Keratinocyte (primary cell): ENCODE measurements around the gene TRIP6. TPM values are rescaled to one million over a fixed set of nuclear protein-coding genes. Genes with fewer than 3 reads are reported as not detected.

Experiments used
- DNase-seq: peaks from one replicate; pipeline ENCODE4 v3.0.0-alpha.2; 2011; ENCODE audit warnings: low read depth, missing footprints, low spot score
- FAIRE-seq: peaks from 2 replicates; lab custom pipeline; 2011; peaks lifted over from hg19 to GRCh38; lab: Jason Lieb, UNC
- H2AFZ ChIP-seq: 2 replicates; pipeline ENCODE4 v1.6.0; 2012; ENCODE audit warnings: low read length, control low read depth, inconsistent platforms; ENCODE audit not compliant: control insufficient read depth
- H3K27ac ChIP-seq: 2 replicates; pipeline ENCODE4 v1.5.1; 2011; ENCODE audit warnings: low read length; ENCODE audit not compliant: control insufficient read depth, insufficient read depth
- H3K27me3 ChIP-seq: 3 replicates; pipeline ENCODE4 v1.6.0; 2011; ENCODE audit warnings: low read length; ENCODE audit not compliant: control insufficient read depth, insufficient read depth; ENCODE audit errors: extremely low read depth
- H3K36me3 ChIP-seq, 2 experiments: 2 replicates in 1 of 2; 3 replicates in 1 of 2; pipeline ENCODE4 v1.5.1; 2011; ENCODE audit warnings: low read length in 2 of 2, mild to moderate bottlenecking in 1 of 2; ENCODE audit not compliant: control insufficient read depth in 2 of 2, insufficient read depth in 2 of 2; ENCODE audit errors: extremely low read depth in 1 of 2
- H3K4me1 ChIP-seq: 3 replicates; pipeline ENCODE4 v1.5.1; 2011; ENCODE audit warnings: low read length; ENCODE audit not compliant: control insufficient read depth, insufficient read depth; ENCODE audit errors: extremely low read depth
- H3K4me2 ChIP-seq: 3 replicates; pipeline ENCODE4 v1.6.0; 2011; ENCODE audit warnings: low read depth, low read length; ENCODE audit not compliant: control insufficient read depth, insufficient read depth; ENCODE audit errors: extremely low read depth
- H3K4me3 ChIP-seq, 3 experiments: fragments of 200-600 bp in 1 of 3; sonication (generic) in 1 of 3; 2 replicates in 2 of 3; 3 replicates in 1 of 3; pipeline ENCODE4 v1.5.1; 2011 to 2016; ENCODE audit warnings: low read length in 3 of 3, mild to moderate bottlenecking in 3 of 3, control low read depth in 2 of 3, inconsistent platforms in 1 of 3, low read depth in 1 of 3, mixed read lengths in 1 of 3, mixed run types in 1 of 3, moderate library complexity in 1 of 3; ENCODE audit not compliant: control insufficient read depth in 2 of 3, insufficient read depth in 2 of 3; ENCODE audit errors: extremely low read depth in 1 of 3
- H3K79me2 ChIP-seq: 2 replicates; pipeline ENCODE4 v1.6.0; 2012; ENCODE audit warnings: low read length; ENCODE audit not compliant: control insufficient read depth, insufficient read depth
- H3K9ac ChIP-seq: 3 replicates; pipeline ENCODE4 v1.6.0; 2011; ENCODE audit warnings: low read length; ENCODE audit not compliant: control insufficient read depth, insufficient read depth; ENCODE audit errors: extremely low read depth
- H3K9me1 ChIP-seq: 3 replicates; pipeline ENCODE4 v1.6.0; 2011; ENCODE audit warnings: low read length; ENCODE audit not compliant: control insufficient read depth, insufficient read depth; ENCODE audit errors: extremely low read depth
- H3K9me3 ChIP-seq: 2 replicates; pipeline ENCODE4 v1.5.1; 2012; ENCODE audit warnings: low read depth, low read length; ENCODE audit not compliant: control insufficient read depth
- H4K20me1 ChIP-seq: 3 replicates; pipeline ENCODE4 v1.6.0; 2011; ENCODE audit warnings: low read length; ENCODE audit not compliant: control insufficient read depth, insufficient read depth; ENCODE audit errors: extremely low read depth
- CTCF ChIP-seq, 3 experiments: IDR thresholded peaks in 1 of 3; conservative IDR thresholded peaks in 1 of 3; optimal IDR thresholded peaks in 1 of 3; 2 replicates in 2 of 3; 3 replicates in 1 of 3; pipeline versions ENCODE3 to v1.5.1; 2011; ENCODE audit warnings: low read length in 3 of 3, mild to moderate bottlenecking in 3 of 3, moderate library complexity in 2 of 3, control low read depth in 1 of 3, inconsistent platforms in 1 of 3; ENCODE audit not compliant: insufficient read depth in 2 of 3; ENCODE audit errors: extremely low read depth in 1 of 3
- EZH2 ChIP-seq: IDR thresholded peaks from one replicate; pipeline ENCODE4 v1.6.1; 2012; ENCODE audit warnings: inconsistent platforms, mild to moderate bottlenecking, low read length, moderate library complexity
- dilution Hi-C: fragments of 300-500 bp; cut with MboI; formaldehyde crosslinking; loops from one replicate; pipeline ENCODE4 v1.7.0; 2020; ENCODE audit warnings: low sequenced_read_pairs; ENCODE audit not compliant: extremely low pct_ligation_motif_present
- polyA plus RNA-seq, 5 experiments: library from polyadenylated mRNA; depleted of rRNA in 3 of 5; stranded (reverse) in 3 of 5; stranded (forward) in 1 of 5; unstranded in 1 of 5; fragments of >200 nt; gene quantifications; 1 replicate in 1 of 5; 2 replicates in 3 of 5; 3 replicates in 1 of 5; pipeline versions ENCODE4 v1.2.1 to v1.2.3, GENCODE V29; 2011 to 2012; ENCODE audit warnings: missing spikeins in 2 of 5, low read depth in 1 of 5, low replicate concordance in 1 of 5

Gene TRIP6
- polyA plus RNA-seq, 1 donor (not counting 4 experiments of a cell fraction or from before 2014, with no cell fraction given) = 83.8 TPM

- dilution Hi-C loops = no loop called here
- peaks cover 3% of the 10 kb centered on the region for H3K79me2 ChIP-seq
- no peaks in the 10 kb centered on the region for H3K27me3 ChIP-seq
- DNase-seq = no peak
- H3K9ac ChIP-seq = no peak overlapping the region
- peaks cover 16% of the 10 kb centered on the region for H3K4me1 ChIP-seq
- no peak for FAIRE-seq
- no peak for TF ChIP-seq EZH2
- no peak for TF ChIP-seq CTCF (optimal IDR thresholded peaks at IDR 0.05 in 1 of 3, IDR thresholded peaks at IDR 0.05 in 1 of 3, conservative IDR thresholded peaks at IDR 0.05 in 1 of 3; ENCODE audit: extremely low read depth in 1 of 3, insufficient read depth in 2 of 3, low read length in 3 of 3)
- H3K4me3 ChIP-seq = no peak overlapping the region
- H3K27ac ChIP-seq = no peak overlapping the region
- no peak overlapping the region for H3K4me2 ChIP-seq
- H3K9me1 ChIP-seq = no peaks in the 10 kb centered on the region
- H2AFZ ChIP-seq = no peak overlapping the region
- H4K20me1 ChIP-seq = no peaks in the 10 kb centered on the region
- H3K36me3 ChIP-seq = peaks cover 16 to 28% of the 10 kb centered on the region in 2 experiments
- no peaks in the 10 kb centered on the region for H3K9me3 ChIP-seq
These were observed 5.6 kb upstream of the TRIP6 start for GRCh38 chr7:100861616-100861985.

GRCh38 chr7:100863406-100863950, 3.7 kb upstream of the TRIP6 start:
- Histone ChIP-seq H3K27me3 (no peaks in the 10 kb centered on the region), H3K4me2 (no peak overlapping the region), H4K20me1 (no peaks in the 10 kb centered on the region), H3K36me3 (peaks cover 16 to 28% of the 10 kb centered on the region in 2 experiments), H3K4me1 (peaks cover 20% of the 10 kb centered on the region), H3K9me1 (no peaks in the 10 kb centered on the region), H3K9ac (no peak overlapping the region), H3K4me3 (no peak overlapping the region), H2AFZ (no peak overlapping the region), H3K27ac (no peak overlapping the region), H3K79me2 (peaks cover 14% of the 10 kb centered on the region), H3K9me3 (no peaks in the 10 kb centered on the region)
- dilution Hi-C loops = no loop called here
- no peak for DNase-seq
- TF ChIP-seq CTCF (optimal IDR thresholded peaks at IDR 0.05 in 1 of 3, IDR thresholded peaks at IDR 0.05 in 1 of 3, conservative IDR thresholded peaks at IDR 0.05 in 1 of 3; ENCODE audit: extremely low read depth in 1 of 3, insufficient read depth in 2 of 3, low read length in 3 of 3) (no peak), EZH2 (no peak)
- no peak for FAIRE-seq
